B cell (primary cell): Measurements from ENCODE around the gene GLMN. TPM values are rescaled to one million over a fixed set of nuclear protein-coding genes. Genes with fewer than 3 reads are reported as not detected.

Experiments used
- ATAC-seq: fragments of 200-7000 bp; cut with Tn5 transposase; one replicate; pipeline ENCODE4 v1.10.0; 2021; ENCODE audit warnings: low read depth, mild to moderate bottlenecking, moderate number of reproducible peaks, moderate library complexity
- CTCF ChIA-PET: fragments of 350-600 bp; sonication (Branson Sonifier 250); formaldehyde crosslinking; loops from one replicate; lab custom pipeline; 2021; ENCODE audit warnings: antibody characterized with exemption, inconsistent platforms; lab: Charles Lee
- POLR2A ChIA-PET: fragments of 350-600 bp; sonication (Branson Sonifier 250); formaldehyde crosslinking; loops from one replicate; lab custom pipeline; 2021; ENCODE audit warnings: antibody characterized with exemption; lab: Charles Lee
- DNase-seq: peaks from one replicate; pipeline ENCODE4 v3.0.0; 2013
- H2AFZ ChIP-seq: 2 replicates; pipeline ENCODE4 v1.6.1; 2012; ENCODE audit warnings: mild to moderate bottlenecking, low read depth, low read length; ENCODE audit not compliant: insufficient read depth, poor library complexity, severe bottlenecking
- H3K27ac ChIP-seq, 2 donors: 1 replicate in 1 of 2; 2 replicates in 1 of 2; pipeline ENCODE4 v1.5.1; 2012 to 2013; ENCODE audit warnings: low read length in 2 of 2, mild to moderate bottlenecking in 2 of 2, moderate library complexity in 1 of 2
- H3K27me3 ChIP-seq, 4 experiments: fragments of 200-600 bp in 1 of 4; sonication (generic) in 1 of 4; replicated peaks in 1 of 4; 1 replicate in 2 of 4; 2 replicates in 2 of 4; pipeline versions ENCODE4 v1.6.1 to v1.7.0; 2013 to 2016; ENCODE audit warnings: low read length in 3 of 4, mild to moderate bottlenecking in 2 of 4, mixed read lengths in 1 of 4, moderate library complexity in 1 of 4; ENCODE audit not compliant: insufficient read depth in 4 of 4, control insufficient read depth in 3 of 4; ENCODE audit errors: control extremely low read depth in 1 of 4
- H3K36me3 ChIP-seq, 2 experiments: replicated peaks in 1 of 2; 1 replicate in 1 of 2; 2 replicates in 1 of 2; pipeline versions ENCODE4 v1.6.1 to v1.7.1; 2013; ENCODE audit warnings: low read length in 1 of 2; ENCODE audit not compliant: insufficient read depth in 2 of 2, control insufficient read depth in 1 of 2; ENCODE audit errors: control extremely low read depth in 1 of 2, extremely low read depth in 1 of 2
- H3K4me1 ChIP-seq, 2 donors: fragments of 200-600 bp in 1 of 2; sonication (generic) in 1 of 2; 1 replicate in 1 of 2; 2 replicates in 1 of 2; pipeline versions ENCODE4 v1.5.1 to v1.6.1; 2013 to 2017; ENCODE audit warnings: low read length in 2 of 2; ENCODE audit not compliant: control insufficient read depth in 2 of 2, insufficient read depth in 2 of 2
- H3K4me2 ChIP-seq: replicated peaks from 2 replicates; pipeline ENCODE3; 2012; ENCODE audit warnings: mild to moderate bottlenecking, low read depth, low read length; ENCODE audit not compliant: poor library complexity, severe bottlenecking
- H3K4me3 ChIP-seq, 5 experiments: fragments of 200-600 bp in 1 of 5; sonication (generic) in 1 of 5; 1 replicate in 3 of 5; 2 replicates in 2 of 5; pipeline versions ENCODE4 v1.5.1 to v1.7.0; 2011 to 2016; ENCODE audit warnings: low read length in 4 of 5, mild to moderate bottlenecking in 4 of 5, low read depth in 2 of 5, control low read depth in 1 of 5, moderate library complexity in 1 of 5; ENCODE audit not compliant: insufficient read depth in 1 of 5; ENCODE audit errors: control extremely low read depth in 1 of 5, extremely low read depth in 1 of 5
- H3K79me2 ChIP-seq: fragments of 200-600 bp; sonication (generic); one replicate; pipeline ENCODE4 v1.6.0; 2016; ENCODE audit warnings: low read length; ENCODE audit not compliant: control insufficient read depth, insufficient read depth
- H3K9ac ChIP-seq: fragments of 200-600 bp; sonication (generic); 2 replicates; pipeline ENCODE4 v1.6.1; 2017; ENCODE audit warnings: mild to moderate bottlenecking, low read length, moderate library complexity
- H3K9me3 ChIP-seq, 3 donors: one replicate each; pipeline versions ENCODE4 v1.6.1 to v1.7.1; 2013; ENCODE audit warnings: low read length in 2 of 3; ENCODE audit not compliant: control insufficient read depth in 2 of 3, insufficient read depth in 1 of 3; ENCODE audit errors: control extremely low read depth in 1 of 3
- H4K20me1 ChIP-seq: 2 replicates; pipeline ENCODE4 v1.6.0; 2012; ENCODE audit warnings: mild to moderate bottlenecking, low read length; ENCODE audit not compliant: insufficient read depth, control insufficient read depth, poor library complexity, severe bottlenecking
- H3K27ac Mint-ChIP-seq: one replicate; pipeline ENCODE4 v1.8.0; 2021; ENCODE audit warnings: mixed read lengths
- H3K27me3 Mint-ChIP-seq: one replicate; pipeline ENCODE4 v1.8.0; 2021; ENCODE audit warnings: mixed read lengths
- H3K4me1 Mint-ChIP-seq: one replicate; pipeline ENCODE4 v1.8.0; 2021; ENCODE audit warnings: mixed read lengths
- H3K4me3 Mint-ChIP-seq: one replicate; pipeline ENCODE4 v1.8.0; 2021; ENCODE audit warnings: mixed read lengths
- H3K9me3 Mint-ChIP-seq: one replicate; pipeline ENCODE4 v1.8.0; 2022; ENCODE audit warnings: mixed read lengths; ENCODE audit not compliant: insufficient read depth
- EZH2 ChIP-seq: IDR thresholded peaks from 2 replicates; pipeline ENCODE4 v1.6.1; 2012; ENCODE audit warnings: borderline replicate concordance, low read depth, mild to moderate bottlenecking, moderate library complexity, low read length; ENCODE audit not compliant: insufficient read depth, poor library complexity, severe bottlenecking
- WGBS: methylation state at CpG from one replicate; pipeline ENCODE4 v1.1.5; 2013; ENCODE audit warnings: missing lambda C conversion rate; ENCODE audit not compliant: insufficient coverage; 5-methylcytosine and 5-hydroxymethylcytosine counted together
- intact Hi-C: fragments of 100-400 bp; cut with micrococcal nuclease; formaldehyde crosslinking; loops from one replicate; pipeline ENCODE4 v1.10.0; 2022
- polyA plus RNA-seq: library from polyadenylated mRNA; depleted of rRNA; stranded (reverse); fragments of >200 nt; gene quantifications from 2 replicates; pipeline ENCODE4 v1.2.3, GENCODE V29; 2012
- total RNA-seq, 2 donors: library from RNA; stranded (reverse); fragments of 120-200 nt in 1 of 2; gene quantifications; 1 replicate in 1 of 2; 2 replicates in 1 of 2; pipeline versions ENCODE4 v1.2.3 to v1.2.4, GENCODE V29; 2013 to 2022
- TF ChIP-seq, protein P1 (sequence below): fragments of 200-600 bp; IDR thresholded peaks from one replicate; pipeline ENCODE4 v1.8.0; 2022; ENCODE audit warnings: antibody characterized with exemption, mild to moderate bottlenecking

The GLMN gene
- total and polyA plus RNA-seq, 2 donors (not counting 1 experiment from before 2014, with no cell fraction given), result 2.8 to 13.6 TPM

DNA sequence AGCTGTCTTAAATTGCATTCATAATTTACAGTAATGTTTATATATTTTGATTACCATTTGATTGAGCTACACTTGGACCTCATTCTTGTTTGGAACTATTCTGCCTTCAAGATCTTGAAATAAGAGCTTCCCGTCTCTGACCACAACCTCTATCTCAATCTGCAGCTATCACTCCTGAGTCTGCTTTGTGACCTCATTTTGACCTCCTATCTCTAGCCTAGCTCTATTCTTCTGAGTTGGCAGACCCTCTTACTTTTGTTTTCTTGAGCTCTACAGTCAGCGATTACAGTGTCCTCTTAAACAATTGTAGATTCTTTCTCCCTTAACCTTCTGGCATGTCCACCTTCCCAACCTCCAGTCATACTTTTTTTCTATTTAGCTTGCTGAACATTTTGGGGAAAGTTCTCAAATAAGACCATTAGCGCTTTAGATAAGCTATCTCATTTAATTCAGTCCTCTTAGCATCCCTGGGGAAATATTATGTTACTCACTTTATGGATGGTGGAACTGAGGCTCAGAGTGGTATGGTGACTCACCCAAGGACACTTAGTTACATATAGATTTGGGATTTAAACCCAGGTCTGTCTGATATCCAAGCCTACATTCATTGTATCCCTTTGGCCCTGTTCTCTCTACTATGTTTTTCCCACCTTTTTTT lies 19.2 kb upstream of the GLMN start:
- Mint-ChIP-seq H3K9me3 (no peaks in the 10 kb centered on the region), H3K27ac (no peak overlapping the region), H3K27me3 (no peaks in the 10 kb centered on the region), H3K4me1 (no peaks in the 10 kb centered on the region), H3K4me3 (no peak overlapping the region)
- no peaks in the 10 kb centered on the region for H3K79me2 ChIP-seq
- H3K27me3 ChIP-seq, result no peaks in the 10 kb centered on the region
- H3K4me3 ChIP-seq, result no peak overlapping the region
- no peak overlapping the region for H3K9ac ChIP-seq
- ChIA-PET CTCF (interaction anchor here (0.7 to 1.3 kb wide), 2 partner anchors 9 to 501 kb away, joined by 3 read pairs; no protein-coding TSS in a partner anchor), POLR2A (no interaction called here)
- no peak overlapping the region for H3K4me2 ChIP-seq
- ATAC-seq (no peak), DNase-seq (no peak)
- H3K4me1 ChIP-seq, result no peaks in the 10 kb centered on the region
- intact Hi-C loops, result no loop called here
- no peak overlapping the region for H3K27ac ChIP-seq
- H2AFZ ChIP-seq, result no peak overlapping the region
- no peaks in the 10 kb centered on the region for H4K20me1 ChIP-seq
- no peak for TF ChIP-seq EZH2
- TF ChIP-seq, protein P1, sequence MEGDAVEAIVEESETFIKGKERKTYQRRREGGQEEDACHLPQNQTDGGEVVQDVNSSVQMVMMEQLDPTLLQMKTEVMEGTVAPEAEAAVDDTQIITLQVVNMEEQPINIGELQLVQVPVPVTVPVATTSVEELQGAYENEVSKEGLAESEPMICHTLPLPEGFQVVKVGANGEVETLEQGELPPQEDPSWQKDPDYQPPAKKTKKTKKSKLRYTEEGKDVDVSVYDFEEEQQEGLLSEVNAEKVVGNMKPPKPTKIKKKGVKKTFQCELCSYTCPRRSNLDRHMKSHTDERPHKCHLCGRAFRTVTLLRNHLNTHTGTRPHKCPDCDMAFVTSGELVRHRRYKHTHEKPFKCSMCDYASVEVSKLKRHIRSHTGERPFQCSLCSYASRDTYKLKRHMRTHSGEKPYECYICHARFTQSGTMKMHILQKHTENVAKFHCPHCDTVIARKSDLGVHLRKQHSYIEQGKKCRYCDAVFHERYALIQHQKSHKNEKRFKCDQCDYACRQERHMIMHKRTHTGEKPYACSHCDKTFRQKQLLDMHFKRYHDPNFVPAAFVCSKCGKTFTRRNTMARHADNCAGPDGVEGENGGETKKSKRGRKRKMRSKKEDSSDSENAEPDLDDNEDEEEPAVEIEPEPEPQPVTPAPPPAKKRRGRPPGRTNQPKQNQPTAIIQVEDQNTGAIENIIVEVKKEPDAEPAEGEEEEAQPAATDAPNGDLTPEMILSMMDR, result no peak
- WGBS, result 78% methylated on average over 2 of the region's 3 CpGs
- H3K36me3 ChIP-seq, result no peaks in the 10 kb centered on the region
- no peaks in the 10 kb centered on the region for H3K9me3 ChIP-seq

DNA sequence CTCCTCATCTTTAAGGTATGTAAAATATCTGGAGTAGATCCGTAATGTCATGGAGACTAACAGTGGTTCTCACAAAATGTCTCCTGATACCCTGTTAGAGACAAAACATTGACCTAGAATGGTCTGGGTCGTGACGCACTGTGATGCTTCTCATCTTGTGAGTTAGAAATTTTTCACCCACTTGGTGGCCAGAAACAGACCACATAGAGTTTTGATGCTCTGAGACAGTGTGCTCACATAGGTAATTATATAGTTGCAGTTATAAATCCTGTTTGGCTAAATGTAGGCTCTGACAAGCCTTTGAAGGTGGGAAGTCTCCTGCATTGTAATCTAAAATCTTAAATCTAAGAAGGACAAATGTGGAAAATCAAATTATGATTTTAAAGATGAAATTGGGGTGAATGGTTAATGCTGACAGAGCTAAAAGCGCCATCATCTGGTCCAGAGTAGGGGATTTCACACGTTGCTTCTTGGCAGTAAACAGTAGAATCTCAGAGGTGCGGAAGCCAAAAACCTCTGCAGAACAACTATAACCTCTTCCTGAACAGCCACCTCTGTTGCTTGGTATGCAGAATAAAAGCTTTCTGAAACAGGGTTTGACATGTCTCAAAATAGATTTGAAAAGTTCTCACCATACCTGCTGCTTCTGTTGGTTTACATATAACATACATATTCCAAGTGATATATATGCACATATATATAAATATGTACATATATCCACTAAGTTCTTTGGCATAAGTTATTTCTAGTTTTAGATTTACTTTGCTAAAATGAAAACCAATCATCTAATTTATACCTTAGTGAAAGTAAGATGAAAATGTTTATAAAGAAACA lies 17.2 kb upstream of the GLMN start:
- intact Hi-C loops, result no loop called here
- no peaks in the 10 kb centered on the region for H3K9me3 Mint-ChIP-seq
- H3K4me1 ChIP-seq, result no peaks in the 10 kb centered on the region
- ATAC-seq (no peak), DNase-seq (no peak)
- no peaks in the 10 kb centered on the region for H3K9me3 ChIP-seq
- no peak overlapping the region for H3K4me2 ChIP-seq
- H3K36me3 ChIP-seq, result peaks cover 3 to 5% of the 10 kb centered on the region in 2 experiments
- POLR2A ChIA-PET, result no interaction called here
- H3K27me3 ChIP-seq, result no peaks in the 10 kb centered on the region
- H2AFZ ChIP-seq, result no peak overlapping the region
- H3K27me3 Mint-ChIP-seq, result no peaks in the 10 kb centered on the region
- no peaks in the 10 kb centered on the region for H4K20me1 ChIP-seq
- H3K27ac ChIP-seq, result no peak overlapping the region
- H3K27ac Mint-ChIP-seq, result no peak overlapping the region
- CTCF ChIA-PET, result no interaction called here
- H3K79me2 ChIP-seq, result no peaks in the 10 kb centered on the region
- no peak for TF ChIP-seq EZH2
- TF ChIP-seq, protein P1, result no peak
- H3K4me3 Mint-ChIP-seq, result no peak overlapping the region
- no peak overlapping the region for H3K9ac ChIP-seq
- H3K4me3 ChIP-seq, result no peak overlapping the region
- H3K4me1 Mint-ChIP-seq, result no peaks in the 10 kb centered on the region
- WGBS, result 100% methylated on average over 1 of the region's 6 CpGs
